Activated B cell treated with CpG ODN at 0.5 μM for 24 hours (primary cell): ENCODE results near the gene EIF4G1. TPM values are rescaled to one million over a fixed set of nuclear protein-coding genes. Genes with fewer than 3 reads are reported as not detected.

Experiments used
- ATAC-seq: fragments of 200-7000 bp; cut with Tn5 transposase; one replicate; pipeline ENCODE4 v1.10.0; 2021; ENCODE audit warnings: low read depth, mild to moderate bottlenecking, moderate library complexity
- CTCF ChIA-PET: fragments of 350-600 bp; sonication (Branson Sonifier 250); formaldehyde crosslinking; loops from one replicate; lab custom pipeline; 2021; ENCODE audit warnings: antibody characterized with exemption; lab: Charles Lee
- POLR2A ChIA-PET: fragments of 350-600 bp; sonication (Branson Sonifier 250); formaldehyde crosslinking; loops from one replicate; lab custom pipeline; 2021; ENCODE audit warnings: antibody characterized with exemption; lab: Charles Lee
- DNase-seq: peaks from one replicate; pipeline ENCODE4 v3.0.0; 2022
- H3K27ac Mint-ChIP-seq: one replicate; pipeline ENCODE4 v1.8.0; 2020; ENCODE audit warnings: mixed read lengths
- H3K27me3 Mint-ChIP-seq: one replicate; pipeline ENCODE4 v1.8.0; 2021; ENCODE audit warnings: mixed read lengths
- H3K36me3 Mint-ChIP-seq: one replicate; pipeline ENCODE4 v1.8.0; 2021; ENCODE audit warnings: low read depth, mixed read lengths
- H3K4me1 Mint-ChIP-seq: one replicate; pipeline ENCODE4 v1.8.0; 2021; ENCODE audit warnings: mixed read lengths
- H3K4me3 Mint-ChIP-seq: one replicate; pipeline ENCODE4 v1.8.0; 2020; ENCODE audit warnings: mild to moderate bottlenecking, mixed read lengths
- H3K9me3 Mint-ChIP-seq: one replicate; pipeline ENCODE4 v1.8.0; 2020; ENCODE audit warnings: mixed read lengths
- CTCF ChIP-seq: fragments of 200-600 bp; IDR thresholded peaks from one replicate; pipeline ENCODE4 v1.8.0; 2022; ENCODE audit warnings: antibody characterized with exemption, mild to moderate bottlenecking
- intact Hi-C: fragments of 100-400 bp; cut with micrococcal nuclease; formaldehyde crosslinking; loops from one replicate; pipeline ENCODE4 v1.15.1; 2024
- total RNA-seq: library from RNA; stranded (reverse); gene quantifications from 2 replicates; pipeline ENCODE4 v1.2.3, GENCODE V29; 2022

Gene EIF4G1
- total RNA-seq, 1 donor from 2014 or later: 319 TPM

- no peak overlapping the region for H3K4me3 Mint-ChIP-seq
- DNase-seq: no peak
- CTCF ChIA-PET: no interaction called here
Measured at GRCh38 chr3:184296616-184297015, 17.8 kb upstream of the EIF4G1 start.

GRCh38 chr3:184298759-184299487, 15.5 kb upstream of the EIF4G1 start, which contains the start of gene PSMD2:
Gene PSMD2 (plus strand): TSS chr3:184299241. CDS start chr3:184299267, 26 bp downstream.
- no peak for TF ChIP-seq CTCF
- DNase-seq: peak; percentile 96
- Mint-ChIP-seq H3K36me3 (peaks cover 44% of the 10 kb centered on the region), H3K9me3 (no peaks in the 10 kb centered on the region), H3K27ac (peak within 1 kb of the TSS; percentile 88), H3K27me3 (no peaks in the 10 kb centered on the region), H3K4me3 (peak within 1 kb of the TSS; percentile 95), H3K4me1 (peaks cover 23% of the 10 kb centered on the region)
- intact Hi-C loops: loop anchor here (1.0 to 5.0 kb wide), 15 partner anchors 15 to 1138 kb away; partner anchors contain the start of genes ABCC5, ABCF3, AP2M1 and CAMK2N2
- CTCF ChIA-PET: interaction anchor here (1.0 kb wide), 2 partner anchors 215 to 414 kb away, joined by 3 read pairs; partner anchors contain the start of gene PARL
- peak; percentile 96 for ATAC-seq
- POLR2A ChIA-PET: interaction anchor here (0.6 to 1.2 kb wide), 6 partner anchors 17 to 404 kb away, joined by 3 to 7 read pairs (median 3); partner anchors contain the start of gene FAM131A

More at GRCh38 chr3:184296616-184297015, 17.8 kb upstream of the EIF4G1 start:
- H3K9me3 Mint-ChIP-seq: no peaks in the 10 kb centered on the region
- POLR2A ChIA-PET: interaction anchor here (0.6 kb wide), 1 partner anchor 175 kb away, joined by 3 read pairs; no protein-coding TSS in a partner anchor
- no peak for ATAC-seq
- H3K36me3 Mint-ChIP-seq: peaks cover 21% of the 10 kb centered on the region
- H3K27me3 Mint-ChIP-seq: peaks cover 5% of the 10 kb centered on the region
- intact Hi-C loops: loop anchor here (5.0 kb wide), 1 partner anchor 246 kb away; no protein-coding TSS in a partner anchor
- H3K4me1 Mint-ChIP-seq: peaks cover 23% of the 10 kb centered on the region
- TF ChIP-seq CTCF: no peak
- no peak overlapping the region for H3K27ac Mint-ChIP-seq

GRCh38 chr3:184299488-184300377, 14.7 kb upstream of the EIF4G1 start:
- H3K4me1 Mint-ChIP-seq: peaks cover 23% of the 10 kb centered on the region

GRCh38 chr3:184300378-184300720, 14.1 kb upstream of the EIF4G1 start:
- Mint-ChIP-seq H3K36me3 (peaks cover 57% of the 10 kb centered on the region), H3K9me3 (no peaks in the 10 kb centered on the region), H3K4me3 (peak overlapping the region; percentile 95), H3K27ac (no peak overlapping the region), H3K4me1 (peaks cover 23% of the 10 kb centered on the region), H3K27me3 (no peaks in the 10 kb centered on the region)
- DNase-seq (no peak), ATAC-seq (no peak)
- intact Hi-C loops: no loop called here
- ChIA-PET POLR2A (interaction anchor here (0.6 to 1.2 kb wide), 2 partner anchors 13 to 35 kb away, joined by 3 read pairs; no protein-coding TSS in a partner anchor), CTCF (no interaction called here)
- no peak for TF ChIP-seq CTCF

More at GRCh38 chr3:184299488-184300377, 14.7 kb upstream of the EIF4G1 start:
- intact Hi-C loops: loop anchor here (1.0 to 5.0 kb wide), 15 partner anchors 15 to 1139 kb away; partner anchors contain the start of genes ABCC5, ABCF3, AP2M1 and CAMK2N2
- ATAC-seq: no peak
- ChIA-PET CTCF (interaction anchor here (1.0 kb wide), 1 partner anchor 214 kb away, joined by 3 read pairs; no protein-coding TSS in a partner anchor), POLR2A (interaction anchor here (0.6 to 1.2 kb wide), 5 partner anchors 14 to 407 kb away, joined by 3 read pairs; partner anchors contain the start of gene FAM131A)
- Mint-ChIP-seq H3K27ac (peak overlapping the region; percentile 67), H3K27me3 (no peaks in the 10 kb centered on the region), H3K4me3 (peak overlapping the region; percentile 95), H3K9me3 (no peaks in the 10 kb centered on the region), H3K36me3 (peaks cover 52% of the 10 kb centered on the region)
- TF ChIP-seq CTCF: no peak
- no peak for DNase-seq
